Cardiac fibroblast (primary cell): Measurements from ENCODE around the gene SNRPB2.
A peak's percentile ranks its signal among the peaks of the same experiment; 100 is the strongest.

Experiments used
- DNase-seq, 2 donors: peaks; one replicate each; pipeline versions ENCODE4 v3.0.0 to v3.0.0-alpha.2; 2010; ENCODE audit warnings: low read depth in 2 of 2
- H3K4me3 ChIP-seq, 2 donors: replicated peaks in 1 of 2; 1 replicate in 1 of 2; 2 replicates in 1 of 2; pipeline ENCODE4 v1.5.1; 2011; ENCODE audit warnings: low read depth in 2 of 2, low read length in 2 of 2, mild to moderate bottlenecking in 2 of 2, moderate library complexity in 1 of 2
- TF ChIP-seq, protein P1 (sequence below): IDR thresholded peaks from one replicate; pipeline ENCODE4 v1.5.1; 2011; ENCODE audit warnings: low read depth, mild to moderate bottlenecking, low read length, inconsistent platforms

SNRPB2 gene

DNA sequence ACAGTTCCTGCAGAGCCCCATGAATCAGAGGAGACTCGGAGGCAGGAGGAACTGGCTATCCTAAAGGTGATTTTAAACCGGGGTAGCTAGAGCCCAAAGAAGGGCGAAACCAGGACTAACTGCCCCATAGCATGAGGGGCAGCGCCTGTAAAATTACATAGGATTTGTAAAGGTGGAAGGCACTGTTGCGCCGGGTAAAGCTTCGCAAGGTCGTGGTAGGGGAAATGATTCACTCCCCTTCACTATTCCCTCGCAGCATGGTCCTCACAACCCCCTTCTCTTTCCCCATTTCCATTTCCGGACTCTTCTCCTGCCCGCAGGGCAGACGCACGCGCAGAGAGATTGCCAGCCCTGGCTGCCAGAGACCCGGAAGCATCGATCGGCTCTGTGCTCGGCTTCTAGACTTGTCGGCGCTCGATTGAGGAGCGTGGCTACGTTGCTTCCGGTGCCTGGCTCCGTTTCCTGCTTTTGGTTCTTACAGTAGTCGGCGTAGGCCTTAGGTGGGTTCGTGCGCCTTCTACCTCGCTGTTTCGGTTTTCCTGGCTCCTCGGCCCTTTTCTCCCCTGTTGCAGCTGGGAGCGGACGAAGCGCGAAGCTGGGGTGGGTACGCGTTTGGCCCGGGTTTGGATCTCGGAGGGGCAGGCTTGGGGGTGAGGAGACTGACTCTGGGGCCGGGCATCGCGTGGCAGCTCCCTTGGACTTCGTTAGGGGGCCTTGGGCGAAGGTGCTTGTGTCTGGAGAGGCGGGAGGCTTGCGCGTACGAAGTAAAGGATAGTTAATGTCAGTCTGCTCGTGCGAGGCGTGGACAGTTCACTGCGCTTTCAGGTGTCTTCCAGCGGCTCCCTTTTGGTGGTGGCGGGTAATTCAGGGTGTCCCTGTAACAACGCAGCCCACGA lies at the start of gene SNRPB2:
SNRPB2 (plus strand) TSS at position 462 of the 896 bp plus-strand sequence. CDS start 1,677 bp downstream, outside the sequence.
- DNase-seq: peak; percentile 96
- TF ChIP-seq, protein P1, sequence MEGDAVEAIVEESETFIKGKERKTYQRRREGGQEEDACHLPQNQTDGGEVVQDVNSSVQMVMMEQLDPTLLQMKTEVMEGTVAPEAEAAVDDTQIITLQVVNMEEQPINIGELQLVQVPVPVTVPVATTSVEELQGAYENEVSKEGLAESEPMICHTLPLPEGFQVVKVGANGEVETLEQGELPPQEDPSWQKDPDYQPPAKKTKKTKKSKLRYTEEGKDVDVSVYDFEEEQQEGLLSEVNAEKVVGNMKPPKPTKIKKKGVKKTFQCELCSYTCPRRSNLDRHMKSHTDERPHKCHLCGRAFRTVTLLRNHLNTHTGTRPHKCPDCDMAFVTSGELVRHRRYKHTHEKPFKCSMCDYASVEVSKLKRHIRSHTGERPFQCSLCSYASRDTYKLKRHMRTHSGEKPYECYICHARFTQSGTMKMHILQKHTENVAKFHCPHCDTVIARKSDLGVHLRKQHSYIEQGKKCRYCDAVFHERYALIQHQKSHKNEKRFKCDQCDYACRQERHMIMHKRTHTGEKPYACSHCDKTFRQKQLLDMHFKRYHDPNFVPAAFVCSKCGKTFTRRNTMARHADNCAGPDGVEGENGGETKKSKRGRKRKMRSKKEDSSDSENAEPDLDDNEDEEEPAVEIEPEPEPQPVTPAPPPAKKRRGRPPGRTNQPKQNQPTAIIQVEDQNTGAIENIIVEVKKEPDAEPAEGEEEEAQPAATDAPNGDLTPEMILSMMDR: no peak
- peak within 1 kb of the TSS; percentile 97 to 99 for H3K4me3 ChIP-seq

DNA sequence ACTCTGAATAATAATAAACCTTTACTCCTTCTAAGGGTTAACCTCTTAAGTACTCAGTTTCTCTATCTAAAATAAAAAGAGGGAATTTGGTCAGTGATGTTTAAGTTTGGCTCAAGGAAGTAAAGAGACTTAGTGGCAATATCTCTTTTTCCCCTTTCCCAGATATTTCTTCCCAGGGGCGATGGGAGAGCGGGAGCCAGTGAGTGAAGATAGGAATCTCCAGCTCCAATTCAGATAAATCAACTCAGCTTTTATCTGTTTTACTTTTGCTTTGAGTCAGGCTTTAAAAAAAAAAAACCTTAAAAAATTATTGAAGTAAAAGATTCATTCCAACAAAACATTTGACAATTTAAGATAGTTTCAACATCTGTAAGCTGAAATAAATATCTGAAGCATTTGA lies 45.4 kb upstream of the SNRPB2 start:
- no peak for DNase-seq
- no peak overlapping the region for H3K4me3 ChIP-seq
- TF ChIP-seq, protein P1: no peak

DNA sequence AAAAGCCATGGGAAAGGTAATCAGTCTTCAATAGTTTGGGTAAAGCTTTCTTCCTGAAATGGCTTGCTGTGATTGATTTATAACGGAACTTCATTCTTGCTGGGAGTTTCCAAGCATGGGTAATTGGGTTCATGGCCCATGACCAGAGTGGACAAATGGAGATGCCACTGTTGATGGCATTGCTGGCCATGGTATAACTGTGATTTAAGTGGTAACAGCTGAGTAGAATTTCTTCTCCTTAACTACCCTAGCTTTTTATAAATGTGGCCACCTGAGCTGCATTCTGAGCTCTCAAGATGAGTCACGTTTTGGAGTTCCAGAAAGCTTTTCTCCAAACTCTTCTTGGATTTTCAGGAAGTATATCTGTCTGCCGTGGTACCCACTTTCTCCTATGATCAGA lies 39.9 kb upstream of the SNRPB2 start:
- TF ChIP-seq, protein P1: no peak
- no peak for DNase-seq
- H3K4me3 ChIP-seq: no peak overlapping the region

DNA sequence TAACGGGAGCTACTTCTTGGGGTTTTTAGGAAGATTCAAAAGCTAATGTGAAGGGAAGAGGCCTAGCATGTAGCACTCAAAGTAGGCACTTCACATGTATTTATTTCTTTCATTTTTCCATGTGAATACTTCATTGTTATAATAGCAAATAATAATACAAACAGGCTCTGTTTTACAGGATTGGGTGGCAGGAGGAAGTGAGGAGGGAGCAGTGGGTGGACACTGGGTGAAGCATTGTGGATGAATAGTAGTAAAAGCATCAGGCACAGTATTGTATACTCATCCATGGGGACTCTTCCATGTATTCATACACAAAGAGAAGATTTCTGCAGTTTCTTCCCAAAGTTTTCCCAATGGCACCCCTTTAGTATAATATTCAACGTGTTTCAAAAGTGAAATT lies 38.4 kb upstream of the SNRPB2 start:
- TF ChIP-seq, protein P1: no peak
- H3K4me3 ChIP-seq: no peak overlapping the region
- no peak for DNase-seq

DNA sequence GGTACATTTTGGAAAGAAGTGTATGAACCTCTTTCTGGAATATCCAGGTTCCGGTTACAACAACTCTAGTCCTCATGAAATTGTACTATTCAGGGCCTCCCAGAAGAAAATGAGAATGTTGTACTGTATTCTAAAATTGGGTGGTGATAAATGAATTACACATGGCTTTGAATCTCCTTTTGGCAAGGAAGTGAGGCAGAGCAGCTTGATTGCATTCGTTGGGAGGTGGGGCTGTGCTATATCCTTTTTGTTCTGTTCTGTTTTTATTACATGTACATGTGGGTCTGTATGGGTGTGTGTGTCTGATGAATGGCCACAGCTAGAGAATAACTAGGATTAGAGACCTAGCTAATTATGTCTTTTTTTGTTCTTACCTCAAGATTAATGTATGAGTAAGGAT lies 37.8 kb upstream of the SNRPB2 start:
- no peak for DNase-seq
- no peak overlapping the region for H3K4me3 ChIP-seq
- TF ChIP-seq, protein P1: no peak

DNA sequence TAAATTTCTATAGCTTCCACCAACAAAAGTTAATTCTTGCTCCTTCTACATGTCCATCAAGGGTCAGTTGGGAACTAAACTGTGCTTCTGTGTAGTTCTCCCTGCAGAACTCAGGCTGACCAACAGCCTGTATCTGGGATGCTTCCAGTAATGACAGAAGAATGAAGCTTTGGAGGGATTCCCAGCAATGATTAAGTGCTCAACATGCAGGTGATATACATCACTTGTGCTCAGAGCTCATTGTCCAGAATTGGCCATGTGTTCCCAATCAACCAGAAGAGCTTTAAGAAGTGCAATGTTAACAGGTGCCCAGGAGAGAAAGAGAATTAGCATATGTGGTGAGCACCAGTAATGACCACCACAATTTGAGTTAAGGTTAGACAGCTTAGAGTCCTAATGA lies 37.4 kb upstream of the SNRPB2 start:
- no peak overlapping the region for H3K4me3 ChIP-seq

More for the DNA sequence above, 37.4 kb upstream of the SNRPB2 start:
- no peak for DNase-seq
- TF ChIP-seq, protein P1: no peak
